ENCODE data around the gene ACOT9.

DNA sequence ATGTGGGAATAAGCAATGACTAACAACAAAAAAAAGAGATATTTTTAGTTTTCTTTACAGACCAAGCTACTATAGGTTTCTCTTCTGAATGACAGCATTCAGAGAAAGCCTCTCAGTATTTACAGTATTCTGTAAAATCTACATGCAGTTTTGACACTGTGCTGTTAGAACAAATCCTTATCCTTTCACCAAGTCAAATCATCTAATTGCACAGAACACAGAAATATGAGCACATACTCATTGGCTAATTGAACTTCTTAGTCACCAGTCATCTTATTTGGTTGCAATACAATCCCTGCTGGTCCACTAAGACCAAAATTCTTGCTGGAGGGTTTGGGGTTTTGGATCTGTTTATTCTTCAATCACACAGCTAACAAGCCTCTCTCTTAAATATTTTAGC is 5.7 kb downstream of the ACOT9 start:
- TF ChIP-seq POLR2A (IDR thresholded peaks at IDR 0.05): no peak
- TF ChIP-seq, protein P1, sequence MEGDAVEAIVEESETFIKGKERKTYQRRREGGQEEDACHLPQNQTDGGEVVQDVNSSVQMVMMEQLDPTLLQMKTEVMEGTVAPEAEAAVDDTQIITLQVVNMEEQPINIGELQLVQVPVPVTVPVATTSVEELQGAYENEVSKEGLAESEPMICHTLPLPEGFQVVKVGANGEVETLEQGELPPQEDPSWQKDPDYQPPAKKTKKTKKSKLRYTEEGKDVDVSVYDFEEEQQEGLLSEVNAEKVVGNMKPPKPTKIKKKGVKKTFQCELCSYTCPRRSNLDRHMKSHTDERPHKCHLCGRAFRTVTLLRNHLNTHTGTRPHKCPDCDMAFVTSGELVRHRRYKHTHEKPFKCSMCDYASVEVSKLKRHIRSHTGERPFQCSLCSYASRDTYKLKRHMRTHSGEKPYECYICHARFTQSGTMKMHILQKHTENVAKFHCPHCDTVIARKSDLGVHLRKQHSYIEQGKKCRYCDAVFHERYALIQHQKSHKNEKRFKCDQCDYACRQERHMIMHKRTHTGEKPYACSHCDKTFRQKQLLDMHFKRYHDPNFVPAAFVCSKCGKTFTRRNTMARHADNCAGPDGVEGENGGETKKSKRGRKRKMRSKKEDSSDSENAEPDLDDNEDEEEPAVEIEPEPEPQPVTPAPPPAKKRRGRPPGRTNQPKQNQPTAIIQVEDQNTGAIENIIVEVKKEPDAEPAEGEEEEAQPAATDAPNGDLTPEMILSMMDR (IDR thresholded peaks at IDR 0.05): no peak
